GM23338 (cell line): Measurements from ENCODE around the gene ATXN7L1. TPM values are rescaled to one million over a fixed set of nuclear protein-coding genes. Genes with fewer than 3 reads are reported as not detected.
A peak's percentile ranks its signal among the peaks of the same experiment; 100 is the strongest.

Experiments used
- ATAC-seq: fragments of 200-7000 bp; cut with Tn5 transposase; 3 replicates; pipeline ENCODE4 v1.9.1; 2020
- DNase-seq: peaks from one replicate; pipeline ENCODE4 v3.0.0-alpha.2; 2015; ENCODE audit warnings: low spot score
- H2AFZ ChIP-seq: fragments of 200-600 bp; sonication (generic); 2 replicates; pipeline ENCODE4 v1.8.0; 2016; ENCODE audit warnings: antibody characterized with exemption, mild to moderate bottlenecking, moderate library complexity
- H3F3A ChIP-seq: fragments of 200-600 bp; sonication (generic); replicated peaks from 2 replicates; pipeline ENCODE4 v1.8.0; 2017; ENCODE audit warnings: antibody characterized with exemption, mixed run types, low read depth
- H3K27ac ChIP-seq: fragments of 200-600 bp; sonication (generic); 2 replicates; pipeline ENCODE4 v1.6.1; 2016; ENCODE audit warnings: low read depth
- H3K27me3 ChIP-seq: fragments of 200-600 bp; sonication (generic); 2 replicates; pipeline ENCODE4 v1.8.0; 2016; ENCODE audit warnings: mild to moderate bottlenecking, mixed run types, moderate library complexity; ENCODE audit not compliant: insufficient read depth
- H3K36me3 ChIP-seq: fragments of 200-600 bp; sonication (generic); 2 replicates; pipeline ENCODE4 v1.8.0; 2016; ENCODE audit warnings: mild to moderate bottlenecking; ENCODE audit not compliant: insufficient read depth
- H3K4me1 ChIP-seq: fragments of 200-600 bp; sonication (generic); 2 replicates; pipeline ENCODE4 v1.8.0; 2016; ENCODE audit warnings: mild to moderate bottlenecking, moderate library complexity; ENCODE audit not compliant: insufficient read depth
- H3K4me2 ChIP-seq: fragments of 200-600 bp; sonication (generic); 2 replicates; pipeline ENCODE4 v1.7.1; 2017; ENCODE audit warnings: mixed run types
- H3K4me3 ChIP-seq: fragments of 200-600 bp; sonication (generic); 2 replicates; pipeline ENCODE4 v1.6.1; 2016; ENCODE audit warnings: mixed run types
- H3K79me2 ChIP-seq: fragments of 200-600 bp; sonication (generic); replicated peaks from 2 replicates; pipeline ENCODE4 v1.8.0; 2017; ENCODE audit warnings: mild to moderate bottlenecking; ENCODE audit not compliant: insufficient read depth
- H3K9me2 ChIP-seq: fragments of 200-600 bp; sonication (generic); 2 replicates; pipeline ENCODE4 v1.8.0; 2017; ENCODE audit not compliant: insufficient read depth
- H4K20me1 ChIP-seq: fragments of 200-600 bp; sonication (generic); replicated peaks from 2 replicates; pipeline ENCODE4 v1.8.0; 2017; ENCODE audit warnings: mild to moderate bottlenecking; ENCODE audit not compliant: insufficient read depth
- H3K27ac Mint-ChIP-seq: 2 replicates; pipeline ENCODE4 v1.8.0; 2020; ENCODE audit warnings: inconsistent platforms, mild to moderate bottlenecking, moderate library complexity, mixed read lengths
- H3K27me3 Mint-ChIP-seq: 3 replicates; pipeline ENCODE4 v1.8.0; 2022; ENCODE audit warnings: low read depth, mild to moderate bottlenecking, moderate library complexity, mixed read lengths, inconsistent platforms; ENCODE audit not compliant: insufficient read depth, poor library complexity
- H3K36me3 Mint-ChIP-seq: 3 replicates; pipeline ENCODE4 v1.8.0; 2021; ENCODE audit warnings: low read depth, mild to moderate bottlenecking, inconsistent platforms, moderate library complexity, mixed read lengths
- H3K4me1 Mint-ChIP-seq: 3 replicates; pipeline ENCODE4 v1.8.0; 2020; ENCODE audit warnings: mild to moderate bottlenecking, inconsistent platforms, mixed read lengths
- H3K4me3 Mint-ChIP-seq: 3 replicates; pipeline ENCODE4 v1.8.0; 2021; ENCODE audit warnings: moderate library complexity, mild to moderate bottlenecking, inconsistent platforms, mixed read lengths
- H3K9me3 Mint-ChIP-seq: 3 replicates; pipeline ENCODE4 v1.8.0; 2020; ENCODE audit warnings: moderate library complexity, mild to moderate bottlenecking, inconsistent platforms, mixed read lengths
- CREB1 ChIP-seq: fragments of 250-450 bp; sonication (Bioruptor Pico); IDR thresholded peaks from 2 replicates; pipeline ENCODE4 v1.5.0; 2020; ENCODE audit warnings: low read depth, mild to moderate bottlenecking, moderate library complexity
- EZH2 ChIP-seq: fragments of 200-600 bp; sonication (generic); IDR thresholded peaks from one replicate; pipeline ENCODE4 v1.8.0; 2017; ENCODE audit warnings: antibody characterized with exemption, mild to moderate bottlenecking, low read depth; ENCODE audit not compliant: unreplicated experiment
- JUNB ChIP-seq: IDR thresholded peaks from one replicate; pipeline ENCODE4 v1.6.1; 2016; ENCODE audit warnings: antibody characterized with exemption; ENCODE audit not compliant: unreplicated experiment
- NANOG ChIP-seq: IDR thresholded peaks from 2 replicates; pipeline ENCODE4 v1.6.1; 2016; ENCODE audit warnings: antibody characterized with exemption, borderline replicate concordance
- POLR2AphosphoS5 ChIP-seq: IDR thresholded peaks from 2 replicates; pipeline ENCODE4 v1.6.1; 2016; ENCODE audit warnings: antibody characterized with exemption, low read depth
- STAT1 ChIP-seq: IDR thresholded peaks from one replicate; pipeline ENCODE4 v1.6.1; 2016; ENCODE audit warnings: antibody characterized with exemption; ENCODE audit not compliant: unreplicated experiment
- ZNF462 ChIP-seq: fragments of 250-450 bp; sonication (Bioruptor Pico); IDR thresholded peaks from 2 replicates; pipeline ENCODE4 v1.5.0; 2020; ENCODE audit warnings: mild to moderate bottlenecking, moderate library complexity
- polyA plus RNA-seq: library from polyadenylated mRNA; unstranded; fragments of >200 nt; fragmentation: Nextera tagmentation; extraction: Ambion mirVana; gene quantifications from 2 replicates; pipeline ENCODE4 v1.2.1, GENCODE V29; 2016
- total RNA-seq: library from RNA; depleted of rRNA; stranded (reverse); fragments of >200 nt; shearing (Covaris generic); gene quantifications from 2 replicates; pipeline ENCODE4 v1.2.3, GENCODE V29; 2014
- TF ChIP-seq, protein P1 (sequence below), 2 experiments: fragments of 200-600 bp in 1 of 2; sonication (generic) in 1 of 2; conservative IDR thresholded peaks; 2 replicates each; pipeline versions ENCODE4 v1.5.1 to v1.6.1; 2016 to 2017; ENCODE audit warnings: antibody characterized with exemption in 2 of 2, low read depth in 2 of 2, mild to moderate bottlenecking in 2 of 2, moderate library complexity in 1 of 2
- TF ChIP-seq, protein P2 (sequence below): IDR thresholded peaks from 2 replicates; pipeline ENCODE4 v1.6.1; 2016; ENCODE audit warnings: antibody characterized with exemption

ATXN7L1 gene
- total and polyA plus RNA-seq, 2 experiments from 2014 or later: 22.8 to 29.8 TPM

DNA sequence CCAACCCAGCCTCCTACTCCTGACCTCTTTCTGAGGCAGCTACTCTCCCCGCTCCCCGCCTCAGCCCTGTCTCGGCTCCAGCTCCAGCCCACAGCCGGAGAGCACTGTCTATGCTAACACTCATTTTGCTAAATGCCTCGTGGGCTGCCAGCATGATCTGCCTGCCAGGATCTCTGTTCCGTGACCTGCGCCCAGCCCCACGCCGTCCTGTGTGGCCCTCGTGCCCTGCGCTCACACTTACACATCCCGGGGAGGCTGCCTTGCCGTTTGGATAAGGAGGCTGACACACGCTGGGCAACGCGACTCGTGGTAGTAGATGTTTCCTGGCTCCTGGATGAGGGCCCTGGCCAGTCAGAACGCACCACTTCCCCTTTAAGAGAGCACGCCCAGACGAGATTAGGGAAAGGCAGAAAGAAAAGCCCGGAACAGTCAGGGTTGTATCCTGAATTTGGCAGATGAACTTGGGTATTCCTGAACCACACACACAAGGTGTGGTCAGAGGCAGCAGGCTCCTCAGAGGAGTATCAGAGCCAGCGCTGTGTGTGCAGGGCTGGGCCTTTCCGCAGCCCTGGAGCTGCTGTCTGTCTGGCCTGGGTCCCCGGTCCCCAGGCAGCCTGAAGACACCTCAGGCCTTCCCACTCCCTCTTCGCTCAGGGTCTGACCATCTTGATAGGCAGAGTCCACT is 197.4 kb downstream of the ATXN7L1 start (continued):
- TF ChIP-seq ZNF462 (CRISPR knock-in tag) (no peak), EZH2 (no peak), CREB1 (CRISPR knock-in tag) (no peak), JUNB (no peak), NANOG (no peak)

DNA sequence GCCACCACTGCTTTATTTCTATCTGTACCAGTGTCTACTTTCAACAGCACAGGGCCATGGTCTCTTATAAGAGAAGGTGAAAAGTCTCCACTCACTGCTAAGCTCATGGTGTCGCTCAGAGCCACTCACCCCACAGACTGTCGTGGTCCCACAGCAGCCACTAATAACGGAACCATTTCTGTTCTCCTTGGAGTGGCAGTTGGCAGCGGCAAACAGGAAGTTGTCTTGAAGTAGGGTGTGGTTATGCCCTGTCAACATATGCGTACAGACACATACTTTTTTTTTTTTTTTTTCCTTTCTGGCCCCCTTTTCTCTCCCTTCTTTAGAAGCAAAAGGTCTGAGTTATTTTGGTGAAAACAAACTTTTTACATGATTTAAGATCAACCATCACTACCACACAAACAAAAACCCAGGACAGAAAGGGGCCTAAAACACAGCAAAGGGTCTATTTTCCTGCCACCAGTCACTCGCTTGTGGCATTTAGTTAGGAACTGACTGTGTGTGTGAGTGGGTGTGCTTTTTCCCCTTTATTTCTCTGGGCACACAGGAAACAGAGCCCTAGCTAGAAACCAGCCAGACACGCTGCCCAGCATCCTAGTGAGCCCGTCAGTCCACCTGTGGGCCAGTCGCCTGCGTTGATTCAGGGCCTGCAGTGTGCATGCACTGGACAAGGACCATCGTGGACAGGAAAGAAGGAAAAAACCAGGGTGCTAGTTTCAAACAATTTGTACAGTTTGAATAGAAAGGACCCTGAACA is 198.4 kb downstream of the ATXN7L1 start:
- Histone ChIP-seq H3K4me1 (peaks cover 60% of the 10 kb centered on the region), H4K20me1 (no peaks in the 10 kb centered on the region), H3K4me2 (no peak overlapping the region), H3K79me2 (peaks cover 28% of the 10 kb centered on the region), H2AFZ (no peak overlapping the region), H3K36me3 (no peaks in the 10 kb centered on the region), H3K9me2 (0 out of 2 replicates have a peak, but pooled peaks cover 3% of the 10 kb centered on the region), H3F3A (no peaks in the 10 kb centered on the region), H3K4me3 (no peak overlapping the region), H3K27me3 (no peaks in the 10 kb centered on the region), H3K27ac (0 out of 2 replicates have a peak overlapping the region, but pooled peaks have one; percentile 69)
- H3K4me3 Mint-ChIP-seq: no peak overlapping the region
- ATAC-seq: no peak
- H3K27ac Mint-ChIP-seq: peak overlapping the region; percentile 32; the same call in 1 of the 2 replicates
- no peaks in the 10 kb centered on the region for H3K9me3 Mint-ChIP-seq
- peaks cover 5% of the 10 kb centered on the region; the same call in 1 of the 3 replicates for H3K36me3 Mint-ChIP-seq
- no peak for DNase-seq
- peaks cover 67% of the 10 kb centered on the region for H3K4me1 Mint-ChIP-seq
- H3K27me3 Mint-ChIP-seq: peaks cover 13% of the 10 kb centered on the region
- TF ChIP-seq CREB1 (CRISPR knock-in tag) (no peak), EZH2 (no peak), POLR2AphosphoS5 (no peak), STAT1 (no peak), NANOG (no peak)
- TF ChIP-seq, protein P1, sequence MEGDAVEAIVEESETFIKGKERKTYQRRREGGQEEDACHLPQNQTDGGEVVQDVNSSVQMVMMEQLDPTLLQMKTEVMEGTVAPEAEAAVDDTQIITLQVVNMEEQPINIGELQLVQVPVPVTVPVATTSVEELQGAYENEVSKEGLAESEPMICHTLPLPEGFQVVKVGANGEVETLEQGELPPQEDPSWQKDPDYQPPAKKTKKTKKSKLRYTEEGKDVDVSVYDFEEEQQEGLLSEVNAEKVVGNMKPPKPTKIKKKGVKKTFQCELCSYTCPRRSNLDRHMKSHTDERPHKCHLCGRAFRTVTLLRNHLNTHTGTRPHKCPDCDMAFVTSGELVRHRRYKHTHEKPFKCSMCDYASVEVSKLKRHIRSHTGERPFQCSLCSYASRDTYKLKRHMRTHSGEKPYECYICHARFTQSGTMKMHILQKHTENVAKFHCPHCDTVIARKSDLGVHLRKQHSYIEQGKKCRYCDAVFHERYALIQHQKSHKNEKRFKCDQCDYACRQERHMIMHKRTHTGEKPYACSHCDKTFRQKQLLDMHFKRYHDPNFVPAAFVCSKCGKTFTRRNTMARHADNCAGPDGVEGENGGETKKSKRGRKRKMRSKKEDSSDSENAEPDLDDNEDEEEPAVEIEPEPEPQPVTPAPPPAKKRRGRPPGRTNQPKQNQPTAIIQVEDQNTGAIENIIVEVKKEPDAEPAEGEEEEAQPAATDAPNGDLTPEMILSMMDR (conservative IDR thresholded peaks at IDR 0.05; ENCODE audit: low read depth in 2 of 2): no peak
- TF ChIP-seq, protein P2, sequence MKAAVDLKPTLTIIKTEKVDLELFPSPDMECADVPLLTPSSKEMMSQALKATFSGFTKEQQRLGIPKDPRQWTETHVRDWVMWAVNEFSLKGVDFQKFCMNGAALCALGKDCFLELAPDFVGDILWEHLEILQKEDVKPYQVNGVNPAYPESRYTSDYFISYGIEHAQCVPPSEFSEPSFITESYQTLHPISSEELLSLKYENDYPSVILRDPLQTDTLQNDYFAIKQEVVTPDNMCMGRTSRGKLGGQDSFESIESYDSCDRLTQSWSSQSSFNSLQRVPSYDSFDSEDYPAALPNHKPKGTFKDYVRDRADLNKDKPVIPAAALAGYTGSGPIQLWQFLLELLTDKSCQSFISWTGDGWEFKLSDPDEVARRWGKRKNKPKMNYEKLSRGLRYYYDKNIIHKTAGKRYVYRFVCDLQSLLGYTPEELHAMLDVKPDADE: no peak
